Measurements from ENCODE around the gene XPC.

XPC gene

GRCh38 chr3:14150491-14151230, 27.7 kb downstream of the XPC start:
- WGBS, 2 experiments = 95% methylated on average over 9 of the region's 9 CpGs
- Histone ChIP-seq H3K4me3 (ENCODE audit: insufficient read depth, low read depth, low read length) (no peak overlapping the region), H3K4me1 (ENCODE audit: control insufficient read depth, insufficient read depth, low read length) (no peaks in the 10 kb centered on the region), H3K36me3 (ENCODE audit: control insufficient read depth, insufficient read depth, low read length) (peaks cover 8% of the 10 kb centered on the region), H3K27ac (ENCODE audit: insufficient read depth, low read depth, low read length, poor library complexity, severe bottlenecking) (no peak overlapping the region), H3K9me3 (ENCODE audit: control insufficient read depth, low read length) (no peaks in the 10 kb centered on the region), H3K27me3 (ENCODE audit: control insufficient read depth, insufficient read depth, low read length, poor library complexity, severe bottlenecking) (no peaks in the 10 kb centered on the region)

- H3K27ac ChIP-seq (ENCODE audit: insufficient read depth, low read depth, low read length, poor library complexity, severe bottlenecking) = no peak overlapping the region
- no peak overlapping the region for H3K4me3 ChIP-seq (ENCODE audit: insufficient read depth, low read depth, low read length)
- no peaks in the 10 kb centered on the region for H3K4me1 ChIP-seq (ENCODE audit: control insufficient read depth, insufficient read depth, low read length)
- H3K36me3 ChIP-seq (ENCODE audit: control insufficient read depth, insufficient read depth, low read length) = peaks cover 8% of the 10 kb centered on the region
- no peaks in the 10 kb centered on the region for H3K9me3 ChIP-seq (ENCODE audit: control insufficient read depth, low read length)
- no peaks in the 10 kb centered on the region for H3K27me3 ChIP-seq (ENCODE audit: control insufficient read depth, insufficient read depth, low read length, poor library complexity, severe bottlenecking)
- 96 to 97% methylated on average over 9 of the region's 9 CpGs for WGBS, 2 experiments
These were observed 28.3 kb downstream of the XPC start for GRCh38 chr3:14150078-14150477.

- H3K27me3 ChIP-seq (ENCODE audit: control insufficient read depth, insufficient read depth, low read length, poor library complexity, severe bottlenecking) = no peaks in the 10 kb centered on the region
- no peak overlapping the region for H3K4me3 ChIP-seq (ENCODE audit: insufficient read depth, low read depth, low read length)
- no peak overlapping the region for H3K27ac ChIP-seq (ENCODE audit: insufficient read depth, low read depth, low read length, poor library complexity, severe bottlenecking)
- no peaks in the 10 kb centered on the region for H3K4me1 ChIP-seq (ENCODE audit: control insufficient read depth, insufficient read depth, low read length)
- WGBS, 2 experiments = 77 to 80% methylated on average over 28 of the region's 28 CpGs
- H3K36me3 ChIP-seq (ENCODE audit: control insufficient read depth, insufficient read depth, low read length) = peaks cover 8% of the 10 kb centered on the region
- H3K9me3 ChIP-seq (ENCODE audit: control insufficient read depth, low read length) = no peaks in the 10 kb centered on the region
These were observed 30.1 kb downstream of the XPC start for GRCh38 chr3:14148041-14148985.

- Histone ChIP-seq H3K9me3 (ENCODE audit: control insufficient read depth, low read length) (no peaks in the 10 kb centered on the region), H3K4me3 (ENCODE audit: insufficient read depth, low read depth, low read length) (no peak overlapping the region), H3K36me3 (ENCODE audit: control insufficient read depth, insufficient read depth, low read length) (peaks cover 8% of the 10 kb centered on the region), H3K4me1 (ENCODE audit: control insufficient read depth, insufficient read depth, low read length) (no peaks in the 10 kb centered on the region), H3K27ac (ENCODE audit: insufficient read depth, low read depth, low read length, poor library complexity, severe bottlenecking) (no peak overlapping the region), H3K27me3 (ENCODE audit: control insufficient read depth, insufficient read depth, low read length, poor library complexity, severe bottlenecking) (no peaks in the 10 kb centered on the region)
- WGBS, 2 experiments = 81 to 82% methylated on average over 12 of the region's 12 CpGs
These were observed 30.8 kb downstream of the XPC start for GRCh38 chr3:14147617-14148016.

- no peaks in the 10 kb centered on the region for H3K9me3 ChIP-seq (ENCODE audit: control insufficient read depth, low read length)
- no peak overlapping the region for H3K27ac ChIP-seq (ENCODE audit: insufficient read depth, low read depth, low read length, poor library complexity, severe bottlenecking)
- H3K36me3 ChIP-seq (ENCODE audit: control insufficient read depth, insufficient read depth, low read length) = peaks cover 10% of the 10 kb centered on the region
- no peaks in the 10 kb centered on the region for H3K4me1 ChIP-seq (ENCODE audit: control insufficient read depth, insufficient read depth, low read length)
- 90 to 94% methylated on average over 5 of the region's 5 CpGs for WGBS, 2 experiments
- H3K4me3 ChIP-seq (ENCODE audit: insufficient read depth, low read depth, low read length) = no peak overlapping the region
- H3K27me3 ChIP-seq (ENCODE audit: control insufficient read depth, insufficient read depth, low read length, poor library complexity, severe bottlenecking) = no peaks in the 10 kb centered on the region
These were observed 31.4 kb downstream of the XPC start for GRCh38 chr3:14147066-14147435.

- no peaks in the 10 kb centered on the region for H3K4me1 ChIP-seq (ENCODE audit: control insufficient read depth, insufficient read depth, low read length)
- H3K36me3 ChIP-seq (ENCODE audit: control insufficient read depth, insufficient read depth, low read length) = peaks cover 11% of the 10 kb centered on the region
- H3K4me3 ChIP-seq (ENCODE audit: insufficient read depth, low read depth, low read length) = no peak overlapping the region
- no peaks in the 10 kb centered on the region for H3K27me3 ChIP-seq (ENCODE audit: control insufficient read depth, insufficient read depth, low read length, poor library complexity, severe bottlenecking)
- H3K9me3 ChIP-seq (ENCODE audit: control insufficient read depth, low read length) = no peaks in the 10 kb centered on the region
- WGBS, 2 experiments = 94 to 95% methylated on average over 10 of the region's 10 CpGs
- no peak overlapping the region for H3K27ac ChIP-seq (ENCODE audit: insufficient read depth, low read depth, low read length, poor library complexity, severe bottlenecking)
These were observed 31.9 kb downstream of the XPC start for GRCh38 chr3:14146381-14147065.

- WGBS, 2 experiments = 93 to 94% methylated on average over 10 of the region's 10 CpGs
- Histone ChIP-seq H3K4me3 (ENCODE audit: insufficient read depth, low read depth, low read length) (no peak overlapping the region), H3K27ac (ENCODE audit: insufficient read depth, low read depth, low read length, poor library complexity, severe bottlenecking) (no peak overlapping the region), H3K4me1 (ENCODE audit: control insufficient read depth, insufficient read depth, low read length) (no peaks in the 10 kb centered on the region), H3K27me3 (ENCODE audit: control insufficient read depth, insufficient read depth, low read length, poor library complexity, severe bottlenecking) (no peaks in the 10 kb centered on the region), H3K9me3 (ENCODE audit: control insufficient read depth, low read length) (no peaks in the 10 kb centered on the region), H3K36me3 (ENCODE audit: control insufficient read depth, insufficient read depth, low read length) (peaks cover 11% of the 10 kb centered on the region)
These were observed 32.6 kb downstream of the XPC start for GRCh38 chr3:14145670-14146380.

- WGBS, 2 experiments = 95 to 96% methylated on average over 9 of the region's 9 CpGs
- Histone ChIP-seq H3K27ac (ENCODE audit: insufficient read depth, low read depth, low read length, poor library complexity, severe bottlenecking) (peak overlapping the region; percentile 78), H3K9me3 (ENCODE audit: control insufficient read depth, low read length) (no peaks in the 10 kb centered on the region), H3K27me3 (ENCODE audit: control insufficient read depth, insufficient read depth, low read length, poor library complexity, severe bottlenecking) (no peaks in the 10 kb centered on the region), H3K4me3 (ENCODE audit: insufficient read depth, low read depth, low read length) (no peak overlapping the region), H3K36me3 (ENCODE audit: control insufficient read depth, insufficient read depth, low read length) (peaks cover 11% of the 10 kb centered on the region), H3K4me1 (ENCODE audit: control insufficient read depth, insufficient read depth, low read length) (no peaks in the 10 kb centered on the region)
These were observed 33.2 kb downstream of the XPC start for GRCh38 chr3:14145236-14145635.

GRCh38 chr3:14144423-14145075, 33.9 kb downstream of the XPC start:
- H3K4me1 ChIP-seq (ENCODE audit: control insufficient read depth, insufficient read depth, low read length) = no peaks in the 10 kb centered on the region
- no peaks in the 10 kb centered on the region for H3K27me3 ChIP-seq (ENCODE audit: control insufficient read depth, insufficient read depth, low read length, poor library complexity, severe bottlenecking)
- peaks cover 7% of the 10 kb centered on the region for H3K36me3 ChIP-seq (ENCODE audit: control insufficient read depth, insufficient read depth, low read length)
- no peak overlapping the region for H3K4me3 ChIP-seq (ENCODE audit: insufficient read depth, low read depth, low read length)
- peak overlapping the region; percentile 78 for H3K27ac ChIP-seq (ENCODE audit: insufficient read depth, low read depth, low read length, poor library complexity, severe bottlenecking)
- 70 to 82% methylated on average over 5 to 7 of the region's 7 CpGs for WGBS, 2 experiments
- no peaks in the 10 kb centered on the region for H3K9me3 ChIP-seq (ENCODE audit: control insufficient read depth, low read length)
